Ammon's horn (tissue), 1 donor: ENCODE results near the gene STIM1.
"Not testable (repeated sequence)": the region's sequence is repeated elsewhere in the genome, so short reads cannot be mapped to it uniquely, and the experiment has no call there.

Source experiments
- DNase-seq: peaks from one replicate; pipeline ENCODE4 v3.0.0-alpha.2; 2016; ENCODE audit warnings: low spot score

The STIM1 gene

GRCh38 chr11:3855808-3856491 lies 486 bp downstream of the STIM1 start:
- no peak for DNase-seq

- no peak for DNase-seq
Observed at GRCh38 chr11:3856856-3857553, 1.5 kb downstream of the STIM1 start.

DNA sequence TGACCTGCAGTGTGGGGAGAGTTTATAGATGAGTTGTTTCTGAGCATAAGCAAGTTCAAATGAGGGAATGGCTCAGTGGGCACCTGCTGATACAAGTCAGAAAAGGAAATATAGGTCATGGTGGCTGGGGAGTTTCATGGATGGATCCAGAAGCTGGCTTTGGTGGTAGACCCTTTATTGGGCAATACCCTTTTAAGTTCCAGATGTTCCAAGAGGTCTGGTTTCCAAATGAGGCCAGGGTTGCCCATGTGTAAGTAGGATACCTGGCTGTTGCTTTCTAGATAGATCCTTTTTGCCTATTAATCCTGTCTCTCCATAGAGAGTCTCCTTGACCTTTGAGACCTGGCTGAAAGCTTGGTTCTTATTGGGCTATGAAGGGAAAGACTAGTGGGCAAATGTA lies 2.2 kb downstream of the STIM1 start:
- no peak for DNase-seq

DNA sequence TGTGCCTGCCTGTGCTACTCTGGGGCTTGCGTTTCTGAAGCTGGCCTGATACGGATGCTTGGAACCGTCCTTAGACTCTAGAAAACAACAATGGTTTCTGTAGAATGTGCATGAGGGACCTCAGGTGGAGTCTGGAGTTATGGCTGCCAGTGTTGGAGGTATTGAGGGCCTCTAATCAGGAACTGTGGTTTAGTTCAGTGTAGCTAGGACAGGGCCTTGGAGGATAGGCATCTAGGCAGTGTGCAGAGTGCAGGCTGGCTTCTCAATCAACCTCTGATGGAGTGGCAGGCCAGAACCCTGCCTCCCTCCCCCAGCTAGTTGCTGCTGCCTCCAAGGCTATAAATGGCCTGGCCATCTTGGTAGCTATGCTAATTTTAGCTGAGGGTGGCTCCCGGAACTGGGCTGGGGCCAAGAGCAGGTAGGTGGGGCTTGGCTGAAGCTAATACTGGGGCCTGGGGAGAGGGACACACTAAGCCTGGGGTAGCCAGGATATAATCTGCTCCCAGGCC lies 4.0 kb downstream of the STIM1 start:
- DNase-seq = no peak

DNA sequence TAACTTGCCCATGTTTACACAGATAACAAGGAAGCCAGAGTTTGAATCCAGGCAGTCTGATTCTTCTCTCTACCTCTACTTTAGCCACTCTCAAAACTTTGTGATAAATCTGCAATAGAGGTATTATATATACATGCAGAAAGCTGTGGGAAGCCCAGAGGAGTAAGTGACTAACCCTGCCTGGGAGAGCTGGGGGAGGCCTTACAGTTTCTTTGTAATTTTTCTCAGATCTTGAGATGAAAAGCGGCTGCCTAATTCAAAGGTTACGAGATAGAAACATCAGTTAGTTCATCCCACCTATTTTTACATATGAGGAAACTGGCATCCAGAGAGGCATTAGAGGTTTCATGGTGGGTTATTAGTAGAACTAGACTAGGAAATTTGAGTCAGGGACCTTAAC lies 4.9 kb downstream of the STIM1 start:
- no peak for DNase-seq

DNA sequence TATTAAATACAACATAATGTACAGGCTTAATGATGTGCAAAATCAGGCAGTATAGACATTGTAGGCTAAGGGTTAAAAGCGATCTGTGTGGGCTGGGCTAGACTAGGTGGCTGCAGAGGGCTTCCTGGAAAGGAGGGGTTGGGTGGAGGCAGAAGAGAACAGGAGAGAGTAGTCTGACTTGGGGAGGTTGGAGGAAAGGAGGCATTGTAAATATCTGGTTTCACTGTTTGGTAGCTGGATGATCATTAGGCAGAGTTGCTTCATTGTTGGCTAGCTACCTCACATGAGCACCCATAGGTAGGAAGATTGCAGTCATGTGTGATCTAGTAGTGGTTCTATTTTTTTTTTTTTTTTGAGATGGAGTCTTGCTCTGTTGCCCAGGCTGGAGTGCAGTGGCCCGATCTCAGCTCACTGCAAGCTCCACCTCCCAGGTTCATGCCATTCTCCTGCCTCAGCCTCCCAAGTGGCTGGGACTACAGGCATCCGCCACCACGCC lies 5.5 kb downstream of the STIM1 start:
- not testable (repeated sequence) for DNase-seq

GRCh38 chr11:3861683-3862082 lies 6.2 kb downstream of the STIM1 start:
- DNase-seq = no peak

DNA sequence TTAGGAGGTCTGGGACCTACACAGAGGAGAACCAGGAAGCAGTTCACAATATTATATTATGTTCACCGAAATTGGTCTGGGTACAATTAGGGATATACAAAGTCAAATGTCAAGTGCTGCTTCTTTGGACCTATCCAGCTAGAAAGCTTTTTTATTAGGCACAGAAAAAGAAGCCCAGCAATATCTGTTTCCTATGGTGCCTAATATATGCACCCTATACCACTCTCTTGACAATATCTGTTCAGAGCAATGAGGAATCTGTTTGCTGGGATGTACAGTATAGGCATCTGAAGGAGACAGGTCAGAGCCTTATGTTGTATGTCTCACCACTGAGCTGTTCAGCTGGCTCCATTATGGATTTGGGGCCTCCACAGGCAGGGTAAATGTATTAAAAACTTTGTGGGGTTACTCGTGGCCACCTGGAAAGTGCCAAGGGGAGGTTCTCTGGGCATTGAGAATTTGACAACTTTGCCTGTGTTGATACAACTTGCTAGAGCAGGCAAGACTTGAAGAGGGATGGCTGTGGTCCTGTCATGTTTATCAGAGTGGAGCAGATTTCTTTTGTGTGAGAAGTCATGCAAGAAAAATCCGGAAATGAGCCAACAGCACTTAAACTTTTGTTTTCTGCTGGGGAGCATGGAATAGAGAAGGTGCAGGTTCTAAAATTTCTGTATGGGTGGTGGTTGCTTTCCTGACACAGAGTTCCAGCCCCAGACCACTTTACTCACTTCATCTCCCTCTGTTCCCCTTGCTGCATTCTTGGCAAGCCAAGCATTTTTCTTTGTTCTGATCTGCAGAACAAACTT lies 10.1 kb downstream of the STIM1 start:
- DNase-seq = no peak

DNA sequence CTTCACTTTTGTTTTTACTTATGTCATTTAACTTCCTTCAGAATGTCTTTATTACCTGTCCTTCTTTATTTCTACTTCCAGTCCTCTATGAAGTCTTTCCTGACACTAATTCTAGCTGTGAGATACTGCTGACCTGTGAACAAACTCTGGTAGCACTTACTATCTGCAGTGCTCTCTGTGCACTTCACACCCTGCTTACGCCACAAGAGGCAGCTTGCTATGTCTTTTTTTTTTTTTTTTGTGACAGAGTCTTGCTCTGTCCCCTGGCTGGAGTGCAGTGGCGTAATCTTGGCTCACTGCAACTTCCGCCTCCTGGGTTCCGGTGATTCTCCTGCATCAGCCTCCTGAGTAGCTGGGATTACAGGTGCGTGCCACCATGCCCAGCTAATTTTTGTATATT lies 10.7 kb downstream of the STIM1 start:
- DNase-seq = no peak

DNA sequence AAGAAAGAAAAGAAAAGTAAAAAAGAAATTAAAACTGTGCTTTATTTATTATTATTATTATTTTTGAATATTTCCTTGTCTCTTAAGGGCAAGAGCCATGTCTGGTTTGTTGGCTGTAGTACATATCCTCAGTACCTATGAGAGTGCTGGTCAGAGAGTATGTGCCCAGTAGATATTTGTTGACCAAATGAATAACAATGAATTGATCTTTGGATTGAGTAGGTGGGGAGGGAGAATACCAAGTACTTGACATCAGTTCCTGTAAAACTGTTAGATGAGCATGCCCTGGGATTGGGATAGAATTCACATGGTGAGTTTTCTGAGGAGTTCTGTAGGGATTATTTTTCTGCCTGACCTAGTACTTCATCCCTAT lies 11.4 kb downstream of the STIM1 start:
- DNase-seq = no peak

GRCh38 chr11:3867209-3868091 lies 12.0 kb downstream of the STIM1 start:
- no peak for DNase-seq

DNA sequence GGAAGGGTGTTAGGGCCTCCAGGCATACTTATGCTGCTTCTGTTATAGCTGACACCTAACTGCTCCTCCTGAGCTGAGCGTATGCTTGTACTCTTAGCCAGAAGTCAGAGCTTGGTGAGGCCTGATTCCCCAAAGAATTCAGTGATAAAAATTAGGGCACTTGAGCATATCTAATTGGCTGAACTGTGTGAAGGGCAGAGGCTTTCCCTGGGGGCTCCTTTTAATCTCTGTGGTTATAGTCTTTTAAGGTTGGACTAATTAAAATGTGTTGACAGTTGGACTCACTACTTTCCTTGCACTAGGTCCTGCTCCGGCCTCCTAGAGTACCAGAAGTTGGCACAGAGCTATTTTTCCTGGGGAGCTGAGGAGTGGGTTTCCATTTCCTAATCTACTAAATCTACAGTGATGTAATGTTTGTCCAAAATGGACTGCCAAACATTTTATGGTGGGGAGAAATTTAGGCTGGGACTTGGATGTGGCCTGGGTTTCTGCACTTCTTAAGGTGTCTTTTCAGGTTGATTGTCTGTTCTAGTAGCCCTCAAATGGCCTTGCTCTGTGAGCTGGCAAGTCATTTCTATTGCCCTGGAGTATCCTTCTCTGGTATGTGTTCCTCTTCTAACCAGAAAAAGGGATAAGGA lies 18.4 kb downstream of the STIM1 start:
- DNase-seq = no peak

DNA sequence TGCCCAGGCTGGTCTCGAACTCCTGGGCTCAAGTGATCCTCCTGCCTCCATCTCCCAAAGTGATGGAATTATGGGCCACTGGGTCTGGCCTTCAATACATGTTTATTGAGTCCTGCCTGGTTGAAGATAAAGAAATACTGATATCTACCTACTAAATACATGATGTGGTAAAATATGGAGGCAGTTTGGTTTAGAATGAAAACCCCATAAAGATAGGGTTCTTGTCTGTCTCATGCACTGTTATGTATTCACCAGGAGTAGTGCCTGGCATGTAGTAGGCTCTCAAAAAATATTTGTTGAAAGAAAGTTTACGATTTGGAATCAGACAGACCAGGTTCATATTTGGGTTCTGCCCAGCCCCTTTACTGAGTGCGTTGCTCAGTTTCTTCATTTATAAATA lies 21.1 kb downstream of the STIM1 start:
- no peak for DNase-seq

- no peak for DNase-seq
Observed at GRCh38 chr11:3877364-3878257, 22.1 kb downstream of the STIM1 start.

DNA sequence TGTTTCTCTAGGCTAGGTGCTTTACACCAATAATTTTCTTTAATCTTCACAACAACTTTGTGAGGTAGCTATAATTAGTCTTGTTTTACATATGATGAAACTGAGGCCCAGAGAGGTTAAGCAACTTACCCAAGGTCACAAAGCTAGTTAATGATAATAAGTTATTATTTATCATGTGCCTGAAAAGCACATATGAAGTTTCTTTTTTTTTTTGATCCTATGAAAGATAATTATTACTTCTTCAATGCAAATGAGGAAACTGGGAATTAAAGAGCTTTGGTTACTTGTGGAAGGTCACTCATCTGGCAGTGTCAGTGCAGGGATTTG lies 22.8 kb downstream of the STIM1 start:
- DNase-seq = no peak

- DNase-seq = no peak
Observed at GRCh38 chr11:3879216-3879966, 23.9 kb downstream of the STIM1 start.

DNA sequence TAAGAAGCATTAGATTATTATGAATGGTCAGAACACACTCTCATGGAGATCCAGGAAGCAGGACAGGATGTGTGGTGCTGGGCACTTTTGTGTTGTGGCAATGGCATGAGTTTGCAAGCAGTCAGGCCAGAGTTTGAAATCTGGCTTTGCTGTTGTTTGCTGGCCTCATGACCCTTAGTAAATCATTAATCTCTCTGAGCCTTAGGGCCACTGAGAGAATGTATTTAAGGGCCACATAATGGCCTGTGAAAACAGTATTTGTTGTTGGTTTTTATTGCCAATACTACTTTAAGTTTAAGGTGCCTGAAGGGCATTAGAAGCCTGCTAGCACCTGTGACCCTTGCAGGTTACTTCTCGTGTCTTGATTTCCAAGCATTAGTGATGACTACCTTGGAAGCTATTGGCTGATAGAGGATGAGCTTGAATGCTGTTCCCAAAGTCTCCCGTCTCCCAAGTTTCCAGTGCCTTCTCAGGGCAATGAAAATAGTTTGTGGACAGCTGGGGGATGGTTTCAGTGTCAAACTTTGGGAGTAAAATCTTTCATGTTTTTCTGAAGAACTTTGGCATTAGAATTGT lies 24.6 kb downstream of the STIM1 start:
- DNase-seq = no peak

DNA sequence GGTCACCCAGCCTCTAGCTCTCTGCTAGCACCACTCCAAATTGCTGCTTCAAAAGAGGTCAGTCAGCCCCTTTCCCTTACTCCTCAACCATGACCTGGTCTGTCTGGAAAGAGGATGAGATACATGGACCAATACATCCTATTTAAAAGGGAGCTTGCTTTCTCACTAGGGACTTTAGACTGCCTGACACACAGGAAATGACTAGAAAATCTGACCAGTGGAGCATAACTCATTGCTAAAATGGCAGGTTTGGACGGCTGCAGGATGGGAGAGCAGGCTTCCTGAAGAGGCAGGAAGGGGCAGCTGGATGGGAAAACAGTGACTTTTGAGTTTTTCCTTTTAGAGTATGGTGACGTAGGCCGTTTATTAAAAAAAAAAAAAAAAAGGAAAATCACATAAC lies 25.3 kb downstream of the STIM1 start:
- DNase-seq = no peak

- no peak for DNase-seq
Observed at GRCh38 chr11:3882655-3883054, 27.2 kb downstream of the STIM1 start.
